Rectal smooth muscle tissue (tissue), 1 donor: ENCODE results near the gene YKT6.

Source experiments
- H3K27ac ChIP-seq: one replicate; pipeline ENCODE4 v1.7.0; 2013; ENCODE audit warnings: low read depth, low read length, inconsistent platforms
- H3K27me3 ChIP-seq: one replicate; pipeline ENCODE4 v1.7.0; 2013; ENCODE audit warnings: low read length; ENCODE audit not compliant: control insufficient read depth, insufficient read depth
- H3K36me3 ChIP-seq: one replicate; pipeline ENCODE4 v1.7.0; 2013; ENCODE audit warnings: low read length; ENCODE audit not compliant: control insufficient read depth, insufficient read depth
- H3K4me1 ChIP-seq: one replicate; pipeline ENCODE4 v1.7.0; 2013; ENCODE audit warnings: low read length; ENCODE audit not compliant: control insufficient read depth, insufficient read depth
- H3K4me3 ChIP-seq: one replicate; pipeline ENCODE4 v1.7.0; 2013; ENCODE audit warnings: low read length
- H3K9ac ChIP-seq: one replicate; pipeline ENCODE4 v1.7.0; 2013; ENCODE audit warnings: low read length

The YKT6 gene

GRCh38 chr7:44200699-44201461 lies at the start of gene YKT6:
TSS of gene YKT6 (plus strand) at chr7:44200978. CDS start at chr7:44201136, 158 bp downstream.
- H3K9ac ChIP-seq = peak within 1 kb of the TSS; percentile 54
- H3K27me3 ChIP-seq = no peaks in the 10 kb centered on the region
- peaks cover 2% of the 10 kb centered on the region for H3K4me1 ChIP-seq
- H3K4me3 ChIP-seq = peak within 1 kb of the TSS; percentile 83
- H3K27ac ChIP-seq = peak within 1 kb of the TSS; percentile 27
- H3K36me3 ChIP-seq = peaks cover 4% of the 10 kb centered on the region

GRCh38 chr7:44151956-44152355 lies 48.8 kb upstream of the YKT6 start:
- Histone ChIP-seq H3K4me1 (no peaks in the 10 kb centered on the region), H3K9ac (no peak overlapping the region), H3K36me3 (no peaks in the 10 kb centered on the region), H3K4me3 (no peak overlapping the region), H3K27ac (no peak overlapping the region), H3K27me3 (no peaks in the 10 kb centered on the region)

GRCh38 chr7:44152971-44153947 lies 47.5 kb upstream of the YKT6 start:
- no peaks in the 10 kb centered on the region for H3K27me3 ChIP-seq
- no peak overlapping the region for H3K9ac ChIP-seq
- no peaks in the 10 kb centered on the region for H3K4me1 ChIP-seq
- no peak overlapping the region for H3K27ac ChIP-seq
- no peak overlapping the region for H3K4me3 ChIP-seq
- no peaks in the 10 kb centered on the region for H3K36me3 ChIP-seq

- no peak overlapping the region for H3K27ac ChIP-seq
- H3K4me1 ChIP-seq = no peaks in the 10 kb centered on the region
- no peaks in the 10 kb centered on the region for H3K27me3 ChIP-seq
- H3K9ac ChIP-seq = no peak overlapping the region
- no peaks in the 10 kb centered on the region for H3K36me3 ChIP-seq
- no peak overlapping the region for H3K4me3 ChIP-seq
These were observed 46.8 kb upstream of the YKT6 start for GRCh38 chr7:44153948-44154335.

GRCh38 chr7:44154703-44155102 lies 46.1 kb upstream of the YKT6 start:
- Histone ChIP-seq H3K36me3 (no peaks in the 10 kb centered on the region), H3K27me3 (no peaks in the 10 kb centered on the region), H3K4me1 (no peaks in the 10 kb centered on the region), H3K4me3 (no peak overlapping the region), H3K27ac (no peak overlapping the region), H3K9ac (no peak overlapping the region)

GRCh38 chr7:44155191-44156185 lies 45.3 kb upstream of the YKT6 start:
- no peaks in the 10 kb centered on the region for H3K4me1 ChIP-seq
- H3K9ac ChIP-seq = no peak overlapping the region
- no peaks in the 10 kb centered on the region for H3K27me3 ChIP-seq
- no peak overlapping the region for H3K27ac ChIP-seq
- no peaks in the 10 kb centered on the region for H3K36me3 ChIP-seq
- H3K4me3 ChIP-seq = no peak overlapping the region

- Histone ChIP-seq H3K4me1 (no peaks in the 10 kb centered on the region), H3K4me3 (no peak overlapping the region), H3K36me3 (no peaks in the 10 kb centered on the region), H3K27me3 (no peaks in the 10 kb centered on the region), H3K9ac (no peak overlapping the region), H3K27ac (no peak overlapping the region)
These were observed 44.2 kb upstream of the YKT6 start for GRCh38 chr7:44156453-44157010.

- H3K27ac ChIP-seq = no peak overlapping the region
- H3K27me3 ChIP-seq = no peaks in the 10 kb centered on the region
- H3K36me3 ChIP-seq = no peaks in the 10 kb centered on the region
- no peak overlapping the region for H3K4me3 ChIP-seq
- no peak overlapping the region for H3K9ac ChIP-seq
- H3K4me1 ChIP-seq = no peaks in the 10 kb centered on the region
These were observed 43.4 kb upstream of the YKT6 start for GRCh38 chr7:44157116-44158080.

GRCh38 chr7:44158096-44158872 lies 42.5 kb upstream of the YKT6 start:
- H3K4me1 ChIP-seq = no peaks in the 10 kb centered on the region
- no peak overlapping the region for H3K9ac ChIP-seq
- no peaks in the 10 kb centered on the region for H3K27me3 ChIP-seq
- no peaks in the 10 kb centered on the region for H3K36me3 ChIP-seq
- H3K4me3 ChIP-seq = no peak overlapping the region
- H3K27ac ChIP-seq = no peak overlapping the region

GRCh38 chr7:44158873-44159631 lies 41.7 kb upstream of the YKT6 start:
- H3K27ac ChIP-seq = no peak overlapping the region
- no peak overlapping the region for H3K4me3 ChIP-seq
- H3K9ac ChIP-seq = no peak overlapping the region
- no peaks in the 10 kb centered on the region for H3K27me3 ChIP-seq
- H3K4me1 ChIP-seq = no peaks in the 10 kb centered on the region
- no peaks in the 10 kb centered on the region for H3K36me3 ChIP-seq
